Body of pancreas (tissue), 4 donors: ENCODE data around the gene IL1RAPL1.

Experiments
- POLR2A ChIP-seq, 3 donors: fragments of 450-650 bp; IDR thresholded peaks; one replicate each; pipeline ENCODE4 v1.6.1; 2016; ENCODE audit warnings: antibody characterized with exemption in 3 of 3, mild to moderate bottlenecking in 2 of 3
- TF ChIP-seq, protein P1 (sequence below), 7 experiments: fragments of 450-650 bp in 4 of 7; fragments of 200-600 bp in 3 of 7; sonication (generic) in 3 of 7; IDR thresholded peaks; one replicate each; pipeline ENCODE4 v1.5.1; 2016 to 2019; ENCODE audit warnings: antibody characterized with exemption in 7 of 7

GRCh38 chrX:28591542-28591941 is 4.3 kb downstream of the IL1RAPL1 start:
- TF ChIP-seq, protein P1, sequence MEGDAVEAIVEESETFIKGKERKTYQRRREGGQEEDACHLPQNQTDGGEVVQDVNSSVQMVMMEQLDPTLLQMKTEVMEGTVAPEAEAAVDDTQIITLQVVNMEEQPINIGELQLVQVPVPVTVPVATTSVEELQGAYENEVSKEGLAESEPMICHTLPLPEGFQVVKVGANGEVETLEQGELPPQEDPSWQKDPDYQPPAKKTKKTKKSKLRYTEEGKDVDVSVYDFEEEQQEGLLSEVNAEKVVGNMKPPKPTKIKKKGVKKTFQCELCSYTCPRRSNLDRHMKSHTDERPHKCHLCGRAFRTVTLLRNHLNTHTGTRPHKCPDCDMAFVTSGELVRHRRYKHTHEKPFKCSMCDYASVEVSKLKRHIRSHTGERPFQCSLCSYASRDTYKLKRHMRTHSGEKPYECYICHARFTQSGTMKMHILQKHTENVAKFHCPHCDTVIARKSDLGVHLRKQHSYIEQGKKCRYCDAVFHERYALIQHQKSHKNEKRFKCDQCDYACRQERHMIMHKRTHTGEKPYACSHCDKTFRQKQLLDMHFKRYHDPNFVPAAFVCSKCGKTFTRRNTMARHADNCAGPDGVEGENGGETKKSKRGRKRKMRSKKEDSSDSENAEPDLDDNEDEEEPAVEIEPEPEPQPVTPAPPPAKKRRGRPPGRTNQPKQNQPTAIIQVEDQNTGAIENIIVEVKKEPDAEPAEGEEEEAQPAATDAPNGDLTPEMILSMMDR (IDR thresholded peaks at IDR 0.05): no peak
- TF ChIP-seq POLR2A (IDR thresholded peaks at IDR 0.05): no peak
